ENCODE data around the gene ZNF618. TPM values are rescaled to one million over a fixed set of nuclear protein-coding genes. Genes with fewer than 3 reads are reported as not detected.
A peak's percentile ranks its signal among the peaks of the same experiment; 100 is the strongest.

ZNF618 gene
- total RNA-seq, 1 donor from 2014 or later = 0.25 TPM

DNA sequence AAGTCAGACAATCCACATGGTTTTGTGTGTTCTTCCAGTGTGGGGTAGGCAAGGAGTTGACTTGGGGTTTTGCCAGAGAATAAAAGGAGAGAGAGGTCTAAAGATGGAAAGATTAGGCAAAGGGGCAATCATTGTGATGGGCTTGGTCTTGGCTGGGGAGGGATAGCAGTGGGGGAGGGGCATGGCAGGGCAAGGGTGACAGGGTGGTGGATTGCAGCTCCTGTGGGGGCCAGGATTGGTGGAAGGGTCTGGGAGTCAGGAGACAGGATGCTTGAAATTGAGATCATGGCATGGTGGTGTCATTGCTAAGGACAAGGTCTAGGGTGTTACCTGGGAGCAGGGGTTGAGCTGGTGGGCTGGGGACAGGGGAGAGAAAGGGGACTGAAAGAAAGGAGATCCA lies 57.6 kb downstream of the ZNF618 start:
- H3K4me1 Mint-ChIP-seq (ENCODE audit: low read depth) = no peaks in the 10 kb centered on the region
- intact Hi-C loops (cut with micrococcal nuclease) = no loop called here
- H3K36me3 Mint-ChIP-seq (ENCODE audit: low read depth) = no peaks in the 10 kb centered on the region
- no peak overlapping the region for H3K4me3 Mint-ChIP-seq (ENCODE audit: low read depth)
- no peaks in the 10 kb centered on the region for H3K9me3 Mint-ChIP-seq
- H3K27me3 Mint-ChIP-seq (ENCODE audit: low read depth) = peaks cover 2% of the 10 kb centered on the region
- no peak for DNase-seq (ENCODE audit: low spot score)
- no peak overlapping the region for H3K27ac Mint-ChIP-seq

GRCh38 chr9:113934167-113934828 lies 58.2 kb downstream of the ZNF618 start:
- H3K9me3 Mint-ChIP-seq = no peaks in the 10 kb centered on the region
- H3K27me3 Mint-ChIP-seq (ENCODE audit: low read depth) = peaks cover 2% of the 10 kb centered on the region
- no peak overlapping the region for H3K4me3 Mint-ChIP-seq (ENCODE audit: low read depth)
- no peaks in the 10 kb centered on the region for H3K36me3 Mint-ChIP-seq (ENCODE audit: low read depth)
- no peaks in the 10 kb centered on the region for H3K4me1 Mint-ChIP-seq (ENCODE audit: low read depth)
- peak; percentile 4 for DNase-seq (ENCODE audit: low spot score)
- intact Hi-C loops (cut with micrococcal nuclease) = no loop called here
- no peak overlapping the region for H3K27ac Mint-ChIP-seq

GRCh38 chr9:113934829-113935676 lies 58.9 kb downstream of the ZNF618 start:
- no peak overlapping the region for H3K27ac Mint-ChIP-seq
- intact Hi-C loops (cut with micrococcal nuclease) = no loop called here
- no peaks in the 10 kb centered on the region for H3K36me3 Mint-ChIP-seq (ENCODE audit: low read depth)
- H3K9me3 Mint-ChIP-seq = no peaks in the 10 kb centered on the region
- no peak overlapping the region for H3K4me3 Mint-ChIP-seq (ENCODE audit: low read depth)
- peaks cover 2% of the 10 kb centered on the region for H3K27me3 Mint-ChIP-seq (ENCODE audit: low read depth)
- DNase-seq (ENCODE audit: low spot score) = peak; percentile 6
- no peaks in the 10 kb centered on the region for H3K4me1 Mint-ChIP-seq (ENCODE audit: low read depth)

DNA sequence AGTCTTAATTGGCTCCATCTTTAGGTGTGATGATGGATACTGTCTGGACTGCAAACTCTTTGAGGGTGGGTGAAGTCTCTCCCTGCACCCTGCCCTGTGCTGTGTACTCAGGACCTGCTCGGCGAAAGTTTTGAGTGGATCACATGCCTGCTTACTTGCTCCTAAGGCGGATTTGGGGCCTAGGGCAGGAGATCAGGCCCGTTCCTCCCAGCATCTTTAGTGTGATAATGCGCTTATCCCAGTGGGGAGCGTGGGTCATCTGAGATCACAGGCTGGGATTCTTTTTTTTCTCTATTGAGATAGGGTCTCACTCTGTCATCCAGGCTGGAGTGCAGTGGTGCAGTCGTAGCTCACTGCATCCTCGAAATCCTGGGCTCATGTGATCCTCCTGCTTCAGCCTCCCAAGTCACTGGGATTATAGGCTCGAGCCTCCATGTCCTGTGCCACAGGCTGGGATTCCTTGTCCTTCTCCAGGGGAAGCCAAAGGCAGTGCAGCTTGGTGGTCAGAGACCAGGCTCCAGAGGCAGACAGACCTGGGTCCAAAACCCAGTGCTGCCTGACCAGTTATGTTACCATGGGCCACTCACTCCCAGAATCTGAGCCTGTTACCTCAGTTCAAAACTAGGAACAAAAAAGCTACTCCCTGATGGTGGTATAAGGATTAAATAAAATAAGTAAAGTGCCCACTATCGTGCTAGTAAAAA lies 59.7 kb downstream of the ZNF618 start:
- Mint-ChIP-seq H3K36me3 (ENCODE audit: low read depth) (no peaks in the 10 kb centered on the region), H3K9me3 (no peaks in the 10 kb centered on the region), H3K4me1 (ENCODE audit: low read depth) (no peaks in the 10 kb centered on the region), H3K27ac (no peak overlapping the region), H3K27me3 (ENCODE audit: low read depth) (peaks cover 3% of the 10 kb centered on the region), H3K4me3 (ENCODE audit: low read depth) (no peak overlapping the region)
- DNase-seq (ENCODE audit: low spot score) = peak; percentile 2
- intact Hi-C loops (cut with micrococcal nuclease) = no loop called here

- intact Hi-C loops (cut with micrococcal nuclease) = no loop called here
- H3K4me3 Mint-ChIP-seq (ENCODE audit: low read depth) = no peak overlapping the region
- H3K9me3 Mint-ChIP-seq = no peaks in the 10 kb centered on the region
- peaks cover 4% of the 10 kb centered on the region for H3K27me3 Mint-ChIP-seq (ENCODE audit: low read depth)
- no peaks in the 10 kb centered on the region for H3K4me1 Mint-ChIP-seq (ENCODE audit: low read depth)
- no peak for DNase-seq (ENCODE audit: low spot score)
- H3K27ac Mint-ChIP-seq = no peak overlapping the region
- H3K36me3 Mint-ChIP-seq (ENCODE audit: low read depth) = no peaks in the 10 kb centered on the region
Measured at GRCh38 chr9:113940077-113940476, 64.0 kb downstream of the ZNF618 start.

GRCh38 chr9:113941056-113941455 lies 64.9 kb downstream of the ZNF618 start:
- Mint-ChIP-seq H3K27me3 (ENCODE audit: low read depth) (peaks cover 4% of the 10 kb centered on the region), H3K4me3 (ENCODE audit: low read depth) (no peak overlapping the region), H3K36me3 (ENCODE audit: low read depth) (no peaks in the 10 kb centered on the region), H3K4me1 (ENCODE audit: low read depth) (no peaks in the 10 kb centered on the region), H3K9me3 (no peaks in the 10 kb centered on the region), H3K27ac (no peak overlapping the region)
- no peak for DNase-seq (ENCODE audit: low spot score)
- intact Hi-C loops (cut with micrococcal nuclease) = no loop called here

DNA sequence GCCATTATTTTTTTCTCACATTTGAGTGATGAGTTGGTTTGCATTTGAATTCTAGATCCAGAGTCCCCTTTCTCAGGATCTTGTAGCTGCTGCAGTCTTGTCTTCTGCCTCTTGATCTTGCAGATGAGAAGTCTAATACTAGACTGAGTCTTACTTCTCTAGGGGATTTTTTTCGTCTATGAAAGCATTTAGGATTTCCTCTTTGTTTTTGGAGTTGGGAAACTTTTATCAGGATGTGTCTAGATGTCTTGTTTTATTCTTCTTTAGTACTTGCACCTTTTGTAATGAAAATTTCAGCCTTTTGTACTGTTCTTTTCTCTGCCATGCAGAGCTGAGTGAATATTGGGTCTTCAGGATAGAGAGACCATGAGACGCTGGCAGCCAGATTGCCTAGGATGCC lies 65.4 kb downstream of the ZNF618 start:
- intact Hi-C loops (cut with micrococcal nuclease) = no loop called here

DNA sequence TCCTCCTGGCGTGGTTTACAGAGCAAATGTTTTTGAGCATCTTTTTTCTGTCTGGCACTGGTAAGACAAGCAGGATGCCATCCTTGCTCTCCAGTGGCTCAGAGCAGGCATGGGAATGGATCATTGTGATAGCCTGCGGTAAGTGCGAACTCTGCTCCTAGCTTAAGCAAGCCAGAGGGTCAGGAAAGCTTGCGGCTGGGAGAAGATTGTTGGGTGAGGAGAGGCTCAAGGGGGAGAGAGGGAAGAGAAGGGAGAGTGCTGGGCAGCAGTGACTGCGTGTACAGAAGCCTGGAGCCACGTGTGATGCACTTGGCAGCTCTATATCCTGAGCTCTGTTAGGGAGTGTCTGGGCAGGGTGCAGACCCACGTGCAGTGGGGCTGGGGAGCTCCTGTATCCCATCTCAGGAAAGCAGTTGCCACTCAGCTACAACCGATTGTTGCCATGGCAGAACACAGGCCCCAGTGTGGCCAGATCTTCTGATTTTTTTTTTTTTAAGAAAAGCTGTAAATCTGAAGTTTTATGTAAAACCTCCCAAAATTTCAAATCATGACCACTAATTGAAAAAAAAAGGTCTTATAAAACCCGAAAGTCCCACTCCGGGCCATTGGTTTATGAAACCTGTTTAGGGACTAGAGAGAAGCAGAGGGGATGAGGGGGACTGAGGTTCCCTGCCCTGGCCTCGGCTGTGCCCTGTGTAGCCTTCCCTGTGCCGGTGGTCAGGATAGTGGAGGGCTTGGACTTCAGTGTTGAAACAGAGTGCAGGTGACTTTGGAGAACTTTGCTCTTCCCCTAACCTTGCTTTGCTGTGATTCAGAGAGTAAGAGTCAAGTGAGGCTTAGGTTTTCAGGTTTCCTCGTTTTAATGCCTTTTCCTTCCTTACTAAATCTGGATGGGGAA lies 67.3 kb downstream of the ZNF618 start:
- Mint-ChIP-seq H3K4me3 (ENCODE audit: low read depth) (no peak overlapping the region), H3K27me3 (ENCODE audit: low read depth) (peaks cover 3% of the 10 kb centered on the region), H3K9me3 (no peaks in the 10 kb centered on the region), H3K36me3 (ENCODE audit: low read depth) (no peaks in the 10 kb centered on the region), H3K27ac (no peak overlapping the region), H3K4me1 (ENCODE audit: low read depth) (no peaks in the 10 kb centered on the region)
- intact Hi-C loops (cut with micrococcal nuclease) = no loop called here
- no peak for DNase-seq (ENCODE audit: low spot score)

More for the DNA sequence above, 65.4 kb downstream of the ZNF618 start:
- no peaks in the 10 kb centered on the region for H3K4me1 Mint-ChIP-seq (ENCODE audit: low read depth)
- H3K4me3 Mint-ChIP-seq (ENCODE audit: low read depth) = no peak overlapping the region
- DNase-seq (ENCODE audit: low spot score) = no peak
- H3K27ac Mint-ChIP-seq = no peak overlapping the region
- no peaks in the 10 kb centered on the region for H3K9me3 Mint-ChIP-seq
- no peaks in the 10 kb centered on the region for H3K36me3 Mint-ChIP-seq (ENCODE audit: low read depth)
- H3K27me3 Mint-ChIP-seq (ENCODE audit: low read depth) = peaks cover 4% of the 10 kb centered on the region

GRCh38 chr9:113945784-113946183 lies 69.7 kb downstream of the ZNF618 start:
- DNase-seq (ENCODE audit: low spot score) = no peak
- Mint-ChIP-seq H3K27ac (no peak overlapping the region), H3K27me3 (ENCODE audit: low read depth) (peaks cover 1% of the 10 kb centered on the region), H3K4me3 (ENCODE audit: low read depth) (no peak overlapping the region), H3K4me1 (ENCODE audit: low read depth) (no peaks in the 10 kb centered on the region), H3K9me3 (no peaks in the 10 kb centered on the region), H3K36me3 (ENCODE audit: low read depth) (no peaks in the 10 kb centered on the region)
- intact Hi-C loops (cut with micrococcal nuclease) = no loop called here

DNA sequence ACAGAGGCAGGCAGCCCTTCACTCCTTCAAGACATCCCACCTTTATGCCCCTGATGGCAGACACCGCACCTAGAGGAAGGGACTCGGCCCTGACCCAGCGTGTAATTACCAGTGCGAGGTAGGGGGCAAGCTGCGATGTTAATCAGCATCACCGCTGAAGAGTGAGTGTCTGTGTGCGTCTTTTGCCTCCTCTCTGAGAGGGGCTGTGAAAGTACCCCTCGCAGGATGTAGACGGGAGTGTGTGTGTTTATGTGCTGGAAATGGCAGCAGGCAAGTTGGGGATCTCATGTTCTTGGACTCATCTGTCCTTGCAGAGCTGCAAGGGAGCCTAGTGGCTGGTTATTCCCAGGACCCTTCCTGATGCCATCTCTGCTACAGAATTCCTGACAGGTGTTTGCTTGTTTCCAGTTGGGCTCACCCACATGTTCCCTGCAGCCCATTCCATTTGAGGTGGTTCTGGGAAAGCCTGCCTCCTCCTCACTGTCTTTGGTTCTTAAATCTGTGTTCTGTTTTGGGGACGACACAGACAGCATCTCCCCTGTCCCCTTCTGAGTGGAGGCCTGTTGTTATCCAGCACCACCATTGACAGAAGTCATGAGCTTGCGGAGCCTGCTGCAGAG lies 70.5 kb downstream of the ZNF618 start:
- Mint-ChIP-seq H3K27me3 (ENCODE audit: low read depth) (no peaks in the 10 kb centered on the region), H3K4me3 (ENCODE audit: low read depth) (no peak overlapping the region), H3K36me3 (ENCODE audit: low read depth) (no peaks in the 10 kb centered on the region), H3K4me1 (ENCODE audit: low read depth) (no peaks in the 10 kb centered on the region), H3K9me3 (no peaks in the 10 kb centered on the region), H3K27ac (no peak overlapping the region)
- no peak for DNase-seq (ENCODE audit: low spot score)
- intact Hi-C loops (cut with micrococcal nuclease) = no loop called here

GRCh38 chr9:113947941-113948340 lies 71.8 kb downstream of the ZNF618 start:
- no peaks in the 10 kb centered on the region for H3K4me1 Mint-ChIP-seq (ENCODE audit: low read depth)
- H3K36me3 Mint-ChIP-seq (ENCODE audit: low read depth) = no peaks in the 10 kb centered on the region
- H3K27ac Mint-ChIP-seq = no peak overlapping the region

More at GRCh38 chr9:113947941-113948340, 71.8 kb downstream of the ZNF618 start:
- no peaks in the 10 kb centered on the region for H3K27me3 Mint-ChIP-seq (ENCODE audit: low read depth)
- no peak for DNase-seq (ENCODE audit: low spot score)
- H3K4me3 Mint-ChIP-seq (ENCODE audit: low read depth) = no peak overlapping the region
- intact Hi-C loops (cut with micrococcal nuclease) = no loop called here
- no peaks in the 10 kb centered on the region for H3K9me3 Mint-ChIP-seq

Data from activated T-helper 2 cell treated with anti-CD3 and anti-CD28 coated beads, Interferon-gamma antibody, Interleukin-2, Interleukin-4, amounts not matched to agents 10 μg/mL and 5 μg/mL and 100 μg/mL, durations not matched to agents 14 hours and 24 hours and 36 hours (primary cell).